HG03565 (cell line): ENCODE data around the gene PLCH1.

ENCODE experiments used
- ATAC-seq: cut with Tn5 transposase; IDR thresholded peaks from one replicate; pipeline ENCODE4 v1.9.1; 2021; ENCODE audit warnings: mild to moderate bottlenecking, moderate library complexity; ENCODE audit not compliant: unreplicated experiment

PLCH1 gene

GRCh38 chr3:155435821-155436220 is 309.1 kb downstream of the PLCH1 start:
- no peak for ATAC-seq

- peak; percentile 45 for ATAC-seq
Measured at GRCh38 chr3:155431856-155432570, 312.9 kb downstream of the PLCH1 start.

- ATAC-seq = no peak
Measured at GRCh38 chr3:155428563-155428962, 316.3 kb downstream of the PLCH1 start.

- ATAC-seq = no peak
Measured at GRCh38 chr3:155426524-155427230, 318.2 kb downstream of the PLCH1 start.

- no peak for ATAC-seq
Measured at GRCh38 chr3:155425396-155425795, 319.5 kb downstream of the PLCH1 start.

GRCh38 chr3:155424323-155424710 is 320.6 kb downstream of the PLCH1 start:
- no peak for ATAC-seq

- ATAC-seq = no peak
Measured at GRCh38 chr3:155423526-155424322, 321.1 kb downstream of the PLCH1 start.

GRCh38 chr3:155420881-155421486 is 323.9 kb downstream of the PLCH1 start:
- no peak for ATAC-seq

- no peak for ATAC-seq
Measured at GRCh38 chr3:155420406-155420805, 324.5 kb downstream of the PLCH1 start.

- ATAC-seq = no peak
Measured at GRCh38 chr3:155418407-155418806, 326.5 kb downstream of the PLCH1 start.

GRCh38 chr3:155417119-155417517 is 327.8 kb downstream of the PLCH1 start:
- no peak for ATAC-seq

- no peak for ATAC-seq
Measured at GRCh38 chr3:155416500-155417118, 328.3 kb downstream of the PLCH1 start.

- no peak for ATAC-seq
Measured at GRCh38 chr3:155412904-155413303, 332.0 kb downstream of the PLCH1 start.

- ATAC-seq = no peak
Measured at GRCh38 chr3:155411500-155412223, 333.2 kb downstream of the PLCH1 start.

GRCh38 chr3:155409336-155409735 is 335.5 kb downstream of the PLCH1 start:
- no peak for ATAC-seq

GRCh38 chr3:155407971-155408370 is 336.9 kb downstream of the PLCH1 start:
- no peak for ATAC-seq

GRCh38 chr3:155407331-155407730 is 337.5 kb downstream of the PLCH1 start:
- no peak for ATAC-seq

GRCh38 chr3:155404486-155404885 is 340.4 kb downstream of the PLCH1 start:
- ATAC-seq = no peak

GRCh38 chr3:155402656-155403055 is 342.2 kb downstream of the PLCH1 start:
- no peak for ATAC-seq

GRCh38 chr3:155398046-155398445 is 346.8 kb downstream of the PLCH1 start:
- ATAC-seq = no peak
